HL-60 (cell line): Measurements from ENCODE around the gene LYSMD2.

Experiments
- DNase-seq, 2 experiments: peaks; one replicate each; pipeline ENCODE4 v3.0.0-alpha.2; 2010 to 2020; ENCODE audit warnings: low read depth in 1 of 2, low spot score in 1 of 2
- H3K27ac ChIP-seq: fragments of 250-450 bp; sonication (Bioruptor Pico); replicated peaks from 2 replicates; pipeline ENCODE4 v1.5.1; 2020; ENCODE audit warnings: mild to moderate bottlenecking, moderate library complexity
- H3K27me3 ChIP-seq: fragments of 250-450 bp; sonication (Bioruptor Pico); 2 replicates; pipeline ENCODE4 v1.5.1; 2021; ENCODE audit warnings: mild to moderate bottlenecking, moderate library complexity; ENCODE audit not compliant: insufficient read depth, poor library complexity, severe bottlenecking
- H3K4me3 ChIP-seq: replicated peaks from 2 replicates; pipeline ENCODE4 v1.5.1; 2011; ENCODE audit warnings: mild to moderate bottlenecking, control low read depth, low read length; ENCODE audit not compliant: insufficient read depth
- CTCF ChIP-seq: IDR thresholded peaks from one replicate; pipeline ENCODE4 v1.5.1; 2011; ENCODE audit warnings: low read length, control low read depth, inconsistent platforms; ENCODE audit not compliant: insufficient read depth
- GABPA ChIP-seq: IDR thresholded peaks from 2 replicates; pipeline ENCODE4 v1.6.1; 2012; ENCODE audit warnings: low read depth
- POLR2AphosphoS5 ChIP-seq: IDR thresholded peaks from 2 replicates; pipeline ENCODE4 v1.6.1; 2012; ENCODE audit warnings: low read depth
- REST ChIP-seq: IDR thresholded peaks from 2 replicates; pipeline ENCODE4 v1.6.1; 2012; ENCODE audit warnings: low read depth; ENCODE audit not compliant: insufficient replicate concordance
- SPI1 ChIP-seq: IDR thresholded peaks from 2 replicates; pipeline ENCODE4 v1.6.1; 2012; ENCODE audit warnings: low read depth, mild to moderate bottlenecking, borderline replicate concordance

LYSMD2 gene

GRCh38 chr15:51718746-51719145 lies 18.7 kb downstream of the LYSMD2 start:
- no peak for DNase-seq
- H3K27me3 ChIP-seq = no peaks in the 10 kb centered on the region
- no peak overlapping the region for H3K4me3 ChIP-seq
- TF ChIP-seq SPI1 (no peak), CTCF (no peak), GABPA (no peak), POLR2AphosphoS5 (no peak), REST (no peak)
- no peak overlapping the region for H3K27ac ChIP-seq

GRCh38 chr15:51718219-51718618 lies 19.2 kb downstream of the LYSMD2 start:
- no peak for TF ChIP-seq REST
- no peak for TF ChIP-seq POLR2AphosphoS5
- TF ChIP-seq SPI1 = no peak
- TF ChIP-seq CTCF = no peak
- no peak for TF ChIP-seq GABPA
- no peak for DNase-seq
- Histone ChIP-seq H3K4me3 (no peak overlapping the region), H3K27me3 (no peaks in the 10 kb centered on the region), H3K27ac (no peak overlapping the region)

- Histone ChIP-seq H3K4me3 (no peak overlapping the region), H3K27ac (no peak overlapping the region), H3K27me3 (no peaks in the 10 kb centered on the region)
- no peak for DNase-seq
- TF ChIP-seq REST = no peak
- TF ChIP-seq POLR2AphosphoS5 = no peak
- TF ChIP-seq SPI1 = no peak
- TF ChIP-seq GABPA = no peak
- TF ChIP-seq CTCF = no peak
Observed at GRCh38 chr15:51714911-51715310, 22.5 kb downstream of the LYSMD2 start.
